Right renal cortex interstitium (tissue), 3 donors: ENCODE measurements around the gene YWHAH. TPM values are rescaled to one million over a fixed set of nuclear protein-coding genes. Genes with fewer than 3 reads are reported as not detected.

Source experiments
- DNase-seq, 3 donors: peaks; one replicate each; pipeline ENCODE4 v3.0.0-alpha.2; 2013; ENCODE audit warnings: low read depth in 3 of 3, low spot score in 2 of 3
- polyA plus RNA-seq, 3 donors: library from polyadenylated mRNA; unstranded; fragments of 120-200 nt; gene quantifications; one replicate each; pipeline ENCODE4 v1.2.1, GENCODE V29; 2013; ENCODE audit not compliant: insufficient read length in 3 of 3

The YWHAH gene
- polyA plus RNA-seq: 100 to 1,000 TPM; 137 to 148 (median 143) TPM

GRCh38 chr22:31943978-31944699 is at the start of gene YWHAH:
TSS of gene YWHAH (plus strand) at chr22:31944535. CDS start at chr22:31944734, 199 bp downstream.
- DNase-seq: peak; percentile 80 to 90 (median 83)

- DNase-seq: no peak
These were observed 48.8 kb upstream of the YWHAH start for GRCh38 chr22:31895411-31896123.

DNA sequence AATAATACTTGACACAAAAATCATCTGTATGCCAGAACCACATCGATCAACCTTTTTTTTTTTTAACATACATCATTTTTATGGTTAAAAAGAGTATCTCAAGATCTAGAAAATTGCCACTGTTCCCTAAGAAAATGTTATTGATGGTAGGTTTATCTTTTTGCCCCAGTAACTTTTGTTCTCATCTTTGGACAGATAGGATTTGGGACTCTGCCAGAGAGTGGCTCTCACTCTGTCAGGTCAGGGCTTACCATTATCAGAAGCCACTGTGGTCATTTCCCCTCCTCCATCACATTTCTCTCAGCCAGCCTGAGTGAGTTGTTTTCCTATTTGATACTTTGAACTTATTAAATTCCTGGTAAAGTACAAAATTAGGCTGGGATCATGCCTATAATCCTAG is 47.9 kb upstream of the YWHAH start:
- DNase-seq: no peak

- DNase-seq: no peak
These were observed 46.2 kb upstream of the YWHAH start for GRCh38 chr22:31897842-31898805.

DNA sequence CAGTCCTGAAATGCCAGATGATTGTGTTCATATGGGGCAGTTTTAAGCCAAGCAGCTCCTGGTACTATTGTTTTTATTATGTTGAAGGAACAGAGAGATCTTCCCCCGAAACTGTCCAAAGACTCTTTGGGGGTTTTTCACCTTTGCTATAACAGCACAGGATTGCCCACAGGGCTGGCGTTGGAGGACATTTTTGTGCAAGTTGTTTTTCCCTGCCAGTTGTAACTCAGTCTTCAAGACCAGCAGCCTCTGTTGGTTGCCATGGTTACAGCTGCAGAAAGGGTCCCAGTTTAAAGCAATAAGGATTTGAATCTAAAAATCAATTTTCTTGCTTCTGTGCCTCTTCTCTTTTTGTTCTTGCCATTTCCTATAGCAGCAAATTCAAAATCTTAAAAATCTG is 45.4 kb upstream of the YWHAH start:
- no peak for DNase-seq

GRCh38 chr22:31899669-31900068 is 44.7 kb upstream of the YWHAH start:
- no peak for DNase-seq

GRCh38 chr22:31901388-31902137 is 42.8 kb upstream of the YWHAH start:
- DNase-seq: no peak

DNA sequence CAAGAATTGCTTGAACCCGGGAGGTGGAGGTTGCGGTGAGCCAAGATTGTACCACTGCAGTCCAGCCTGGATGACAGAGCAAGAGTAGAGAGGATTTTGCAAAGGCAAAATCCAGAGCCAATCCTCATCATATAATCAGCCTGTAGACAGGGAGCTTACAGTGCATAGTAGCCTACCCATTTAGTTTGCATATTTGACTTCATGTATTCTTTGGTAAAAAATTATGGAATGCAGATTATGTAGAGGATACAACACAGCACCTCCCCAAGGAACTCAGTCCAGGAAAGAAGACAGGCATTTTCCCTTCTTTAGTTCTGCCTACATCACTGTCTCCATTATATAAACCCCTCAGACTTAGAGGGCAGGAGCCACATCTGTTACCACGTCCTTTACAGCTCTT is 39.7 kb upstream of the YWHAH start:
- DNase-seq: no peak

DNA sequence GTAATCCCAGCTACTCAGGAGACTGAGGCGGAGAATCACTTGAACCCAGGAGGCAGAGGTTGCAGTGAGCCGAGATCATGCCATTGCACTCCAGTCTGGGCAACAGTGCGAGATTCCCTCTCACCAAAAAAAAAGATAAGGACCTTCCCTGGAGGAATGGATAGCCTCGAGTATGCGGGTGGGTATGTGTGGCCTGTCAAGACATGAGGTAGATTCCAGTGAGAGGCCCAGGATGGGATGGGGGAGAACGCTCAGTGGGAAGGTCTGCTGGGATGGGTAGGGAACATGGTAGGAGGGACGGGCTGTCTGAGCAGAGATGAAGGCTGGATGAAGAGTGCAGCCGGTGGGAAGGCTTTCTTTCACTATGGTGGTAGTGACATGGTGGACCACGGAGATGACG is 39.0 kb upstream of the YWHAH start:
- DNase-seq: no peak

GRCh38 chr22:31906086-31906485 is 38.2 kb upstream of the YWHAH start:
- DNase-seq: no peak

GRCh38 chr22:31906569-31906968 is 37.8 kb upstream of the YWHAH start:
- DNase-seq: no peak

DNA sequence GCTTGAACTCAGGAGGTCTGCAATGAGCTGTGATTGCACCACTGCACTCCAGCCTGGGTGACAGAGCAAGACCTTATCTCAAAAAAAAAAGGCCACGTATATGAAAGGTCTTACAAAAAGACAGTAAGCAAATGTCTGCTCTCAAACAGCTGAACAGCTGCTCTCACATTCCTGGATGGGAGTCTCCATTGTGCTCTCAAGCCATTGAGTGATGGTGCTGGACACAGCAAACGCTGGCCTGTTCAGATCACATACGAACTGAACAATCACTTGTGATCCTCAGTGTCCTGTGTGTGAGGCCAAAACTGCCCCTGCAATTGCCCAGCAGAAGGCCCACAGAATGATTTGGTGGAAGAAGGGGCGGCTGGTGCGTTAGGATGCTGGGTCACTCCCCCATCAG is 34.4 kb upstream of the YWHAH start:
- DNase-seq: no peak

GRCh38 chr22:31911565-31912406 is 32.5 kb upstream of the YWHAH start:
- no peak for DNase-seq

DNA sequence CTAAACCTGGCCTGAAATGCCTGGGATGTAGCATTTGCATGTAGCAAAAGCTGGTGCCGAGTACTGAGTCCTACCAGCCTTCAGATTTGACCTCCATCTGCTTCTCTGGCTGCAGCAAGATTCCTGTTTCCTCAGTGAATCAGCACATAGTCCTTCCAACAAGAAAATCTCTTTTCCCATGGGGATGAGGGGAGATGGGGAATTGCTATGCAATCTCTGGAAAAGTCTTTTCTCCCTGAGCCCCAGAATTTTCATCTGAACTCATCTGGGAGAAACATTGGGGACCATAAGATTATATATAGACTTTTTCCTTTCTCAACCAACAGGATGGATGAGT is 32.0 kb upstream of the YWHAH start:
- DNase-seq: no peak

DNA sequence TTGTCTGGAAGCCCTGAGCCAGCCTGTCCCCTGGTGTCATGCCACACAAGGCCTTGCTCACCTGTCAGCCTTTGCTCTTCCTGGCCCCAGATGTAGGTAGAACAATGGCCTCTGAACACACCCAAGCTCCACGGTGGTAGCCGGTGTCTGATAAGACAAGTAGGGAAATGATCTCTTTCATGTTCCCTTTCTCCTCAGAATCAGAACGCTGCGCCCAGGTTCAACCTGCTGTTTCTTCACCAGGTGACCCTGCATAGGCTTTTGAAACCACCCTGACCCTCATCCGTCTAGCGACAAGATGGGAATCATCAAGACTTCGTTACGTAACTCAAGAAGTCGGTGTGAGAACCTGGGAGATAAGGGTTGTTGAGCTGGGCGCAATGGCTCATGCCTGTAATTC is 28.7 kb upstream of the YWHAH start:
- DNase-seq: no peak

- no peak for DNase-seq
These were observed 27.0 kb upstream of the YWHAH start for GRCh38 chr22:31917227-31917921.

DNA sequence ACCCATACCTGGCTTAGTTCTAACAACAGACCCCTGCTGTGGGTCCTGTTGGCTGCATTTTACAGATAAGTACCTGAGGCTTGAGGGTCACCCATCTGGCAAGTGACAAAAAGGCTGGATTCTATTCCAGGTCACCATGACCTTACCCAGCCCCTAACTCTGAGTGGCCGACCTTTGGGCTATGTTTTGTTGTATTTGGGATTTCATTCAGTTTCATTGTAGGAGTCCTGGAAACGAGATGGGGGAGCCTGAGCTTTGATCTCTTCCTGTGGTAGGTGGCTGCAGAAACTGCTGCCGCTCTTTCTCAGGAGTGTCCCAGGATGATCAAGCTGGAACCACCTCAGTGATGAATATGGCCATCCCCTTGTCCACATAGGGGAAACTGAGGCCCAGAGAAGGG is 24.6 kb upstream of the YWHAH start:
- no peak for DNase-seq

GRCh38 chr22:31920306-31920705 is 24.0 kb upstream of the YWHAH start:
- DNase-seq: no peak

- DNase-seq: no peak
These were observed 23.2 kb upstream of the YWHAH start for GRCh38 chr22:31921106-31921505.
